H1 (cell line): ENCODE measurements around the gene FUBP3.

ENCODE experiments used
- BACH1 ChIP-seq: IDR thresholded peaks from 2 replicates; pipeline ENCODE4 v1.6.1; 2012; ENCODE audit warnings: low read length, improper control_type of control experiment
- BRCA1 ChIP-seq: IDR thresholded peaks from 2 replicates; pipeline ENCODE4 v1.6.1; 2012; ENCODE audit warnings: low read depth, low read length, improper control_type of control experiment
- CBX5 ChIP-seq: fragments of 300-800, 300-1000 bp; sonication (generic); IDR thresholded peaks from 2 replicates; pipeline ENCODE4 v1.7.1; 2016; ENCODE audit warnings: antibody characterized with exemption, low read length, low read depth
- CBX8 ChIP-seq: fragments of 300-800, 300-1000 bp; sonication (generic); IDR thresholded peaks from 2 replicates; pipeline ENCODE4 v1.7.1; 2016; ENCODE audit warnings: low read depth, low read length, borderline replicate concordance
- CHD1 ChIP-seq: IDR thresholded peaks from 2 replicates; pipeline ENCODE4 v1.6.1; 2012; ENCODE audit warnings: low read depth, low read length, improper control_type of control experiment
- EP300 ChIP-seq, 2 experiments: IDR thresholded peaks; 1 replicate in 1 of 2; 2 replicates in 1 of 2; pipeline ENCODE4 v1.6.1; 2011 to 2012; ENCODE audit warnings: low read depth in 2 of 2, low read length in 2 of 2, mild to moderate bottlenecking in 2 of 2, borderline replicate concordance in 1 of 2, inconsistent platforms in 1 of 2, moderate library complexity in 1 of 2
- RNF2 ChIP-seq: fragments of 200-900, 300-1000 bp; sonication (generic); IDR thresholded peaks from 2 replicates; pipeline ENCODE4 v1.7.1; 2016; ENCODE audit warnings: borderline replicate concordance, low read depth, mild to moderate bottlenecking, antibody characterized with exemption, low read length; ENCODE audit not compliant: poor library complexity, severe bottlenecking; ENCODE audit errors: missing control alignments
- YY1 ChIP-seq: IDR thresholded peaks from 2 replicates; pipeline ENCODE4 v1.6.1; 2011; ENCODE audit warnings: low read depth, mild to moderate bottlenecking, low read length
- ZNF274 ChIP-seq: IDR thresholded peaks from 2 replicates; pipeline ENCODE4 v1.7.0; 2012; ENCODE audit warnings: low read length, borderline replicate concordance; ENCODE audit errors: extremely low read depth
- TF ChIP-seq, protein P1 (sequence below): IDR thresholded peaks from 2 replicates; pipeline ENCODE4 v1.6.1; 2011; ENCODE audit warnings: low read depth, mild to moderate bottlenecking, low read length; ENCODE audit not compliant: insufficient read depth

DNA sequence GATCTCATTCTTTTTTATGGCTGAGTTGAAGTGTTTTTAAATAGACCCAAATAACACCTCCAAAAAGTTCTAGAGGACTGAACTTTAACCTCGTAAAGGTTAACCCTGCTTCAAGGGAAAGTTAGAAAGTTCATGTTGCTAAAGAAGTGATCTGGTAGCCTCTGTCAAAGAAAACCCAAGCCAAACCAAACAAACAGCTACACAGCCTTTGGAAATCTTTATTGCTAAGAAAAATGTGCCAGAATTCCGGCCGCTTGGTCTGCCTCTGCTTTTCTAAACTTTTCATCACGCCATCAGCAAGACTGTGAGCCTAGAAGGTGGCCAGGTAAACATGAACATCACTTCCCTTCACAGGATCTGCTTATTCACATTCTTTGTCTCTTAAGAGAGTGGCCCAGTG lies 17.9 kb downstream of the FUBP3 start:
- TF ChIP-seq YY1 (no peak), RNF2 (no peak), CBX5 (no peak), EP300 (IDR thresholded peaks at IDR 0.05; ENCODE audit: borderline replicate concordance in 1 of 2, low read depth in 2 of 2, low read length in 2 of 2) (no peak), CHD1 (no peak), BACH1 (no peak), BRCA1 (no peak), ZNF274 (no peak), CBX8 (no peak)
- TF ChIP-seq, protein P1, sequence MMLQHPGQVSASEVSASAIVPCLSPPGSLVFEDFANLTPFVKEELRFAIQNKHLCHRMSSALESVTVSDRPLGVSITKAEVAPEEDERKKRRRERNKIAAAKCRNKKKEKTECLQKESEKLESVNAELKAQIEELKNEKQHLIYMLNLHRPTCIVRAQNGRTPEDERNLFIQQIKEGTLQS: no peak
